Fibroblast of skin of scalp (primary cell): ENCODE data around the gene DUSP1. TPM values are rescaled to one million over a fixed set of nuclear protein-coding genes. Genes with fewer than 3 reads are reported as not detected.
"Not testable (repeated sequence)": the region's sequence is repeated elsewhere in the genome, so short reads cannot be mapped to it uniquely, and the experiment has no call there.

Source experiments
- DNase-seq: peaks from one replicate; pipeline ENCODE4 v3.0.0-alpha.2; 2013
- polyA plus RNA-seq, 2 experiments: library from polyadenylated mRNA; unstranded; fragments of 120-200 nt; gene quantifications; one replicate each; pipeline ENCODE4 v1.2.1, GENCODE V29; 2013; ENCODE audit not compliant: insufficient read length in 2 of 2

DUSP1 gene, protein sequence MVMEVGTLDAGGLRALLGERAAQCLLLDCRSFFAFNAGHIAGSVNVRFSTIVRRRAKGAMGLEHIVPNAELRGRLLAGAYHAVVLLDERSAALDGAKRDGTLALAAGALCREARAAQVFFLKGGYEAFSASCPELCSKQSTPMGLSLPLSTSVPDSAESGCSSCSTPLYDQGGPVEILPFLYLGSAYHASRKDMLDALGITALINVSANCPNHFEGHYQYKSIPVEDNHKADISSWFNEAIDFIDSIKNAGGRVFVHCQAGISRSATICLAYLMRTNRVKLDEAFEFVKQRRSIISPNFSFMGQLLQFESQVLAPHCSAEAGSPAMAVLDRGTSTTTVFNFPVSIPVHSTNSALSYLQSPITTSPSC
- polyA plus RNA-seq (2013, experiment 1 of 2; ENCODE audit: insufficient read length) = 121 TPM
- 120 TPM for polyA plus RNA-seq (2013, experiment 2 of 2; ENCODE audit: insufficient read length)

DNA sequence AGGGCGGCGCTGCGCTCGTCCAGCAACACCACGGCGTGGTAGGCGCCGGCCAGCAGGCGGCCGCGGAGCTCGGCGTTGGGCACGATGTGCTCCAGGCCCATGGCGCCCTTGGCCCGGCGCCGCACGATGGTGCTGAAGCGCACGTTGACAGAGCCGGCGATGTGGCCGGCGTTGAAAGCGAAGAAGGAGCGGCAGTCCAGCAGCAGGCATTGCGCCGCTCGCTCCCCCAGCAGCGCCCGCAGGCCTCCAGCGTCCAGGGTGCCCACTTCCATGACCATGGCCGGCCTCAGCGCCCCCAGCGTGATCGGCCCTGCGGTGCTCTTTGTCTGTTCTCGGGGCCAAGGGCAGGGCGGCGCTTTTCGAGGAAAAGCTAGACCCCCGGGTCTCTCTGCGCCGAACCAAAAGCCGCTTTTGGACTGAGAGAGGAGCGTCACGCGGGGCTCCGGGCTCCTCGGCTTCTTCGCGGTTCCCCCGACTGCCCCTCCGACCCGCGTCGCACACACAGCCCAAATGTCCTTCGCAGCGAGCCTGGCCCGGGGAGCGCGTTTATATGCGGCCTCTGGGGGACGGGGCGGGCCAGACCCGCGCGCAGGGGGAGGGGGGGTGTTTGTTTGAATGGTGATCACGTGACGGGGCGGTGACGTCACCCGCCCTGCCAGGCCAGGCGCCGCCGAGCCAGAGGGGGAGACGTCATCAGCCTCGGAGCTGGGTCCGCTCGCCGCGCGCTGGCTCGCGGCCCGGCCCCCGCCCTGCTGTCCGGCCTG is at the start of gene DUSP1:
Gene DUSP1 (minus strand): TSS at position 521 of the 764 bp plus-strand sequence. CDS start 243 bp downstream, at position 278.
- DNase-seq = peak; percentile 99

DNA sequence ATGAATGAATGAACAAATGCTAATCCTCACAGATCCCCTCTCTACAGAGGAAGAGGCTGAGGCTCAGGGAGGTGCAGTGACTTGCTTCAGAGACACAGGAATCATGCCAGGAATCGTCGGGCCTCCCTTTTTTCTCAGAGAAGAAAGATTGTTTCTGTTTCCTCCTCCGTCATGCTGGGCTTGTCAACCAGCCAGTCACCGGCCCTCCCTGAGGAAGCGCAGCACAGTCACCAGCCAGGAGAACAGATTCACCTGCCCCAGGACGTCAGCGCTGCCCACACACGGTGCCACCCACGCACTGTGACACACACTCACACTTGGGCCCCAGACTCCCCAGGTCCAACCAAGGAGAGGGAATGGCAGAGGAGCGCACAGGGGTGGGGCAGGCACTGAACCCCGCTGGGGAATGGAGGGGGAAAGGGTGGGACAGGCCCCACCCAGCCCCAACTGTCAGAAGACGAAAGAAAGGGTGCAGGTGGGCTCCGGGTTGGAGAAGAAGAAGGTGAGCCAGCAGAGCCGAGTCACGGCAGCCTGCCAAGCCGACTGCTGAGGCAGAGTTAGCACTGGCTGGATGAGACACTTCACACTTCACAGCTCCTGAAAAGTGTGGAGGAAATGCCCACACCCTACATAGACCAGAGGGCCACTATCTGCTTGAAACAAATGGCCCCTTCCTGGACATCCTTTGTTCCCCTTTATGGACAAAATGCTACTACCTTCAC is 49.2 kb upstream of the DUSP1 start:
- no peak for DNase-seq

DNA sequence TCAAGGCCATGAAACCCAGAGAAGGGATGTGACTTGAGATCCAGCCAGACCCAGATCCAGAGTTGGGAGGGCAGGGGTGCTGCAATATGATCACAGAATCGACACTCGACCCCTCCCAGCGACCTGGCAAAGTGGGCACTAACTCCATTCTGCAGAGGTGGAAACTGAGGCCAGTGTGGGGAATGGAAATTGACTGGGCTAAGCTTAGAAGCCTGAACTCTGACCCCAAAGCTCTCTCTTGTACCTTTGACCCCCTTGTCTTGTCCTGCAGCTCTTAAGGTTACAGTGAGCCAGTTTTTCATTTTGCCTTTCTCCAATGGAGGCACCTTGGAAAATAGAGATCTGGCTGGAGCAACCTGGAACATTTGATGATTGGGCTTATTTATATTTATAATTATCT is 48.6 kb upstream of the DUSP1 start:
- DNase-seq = no peak

DNA sequence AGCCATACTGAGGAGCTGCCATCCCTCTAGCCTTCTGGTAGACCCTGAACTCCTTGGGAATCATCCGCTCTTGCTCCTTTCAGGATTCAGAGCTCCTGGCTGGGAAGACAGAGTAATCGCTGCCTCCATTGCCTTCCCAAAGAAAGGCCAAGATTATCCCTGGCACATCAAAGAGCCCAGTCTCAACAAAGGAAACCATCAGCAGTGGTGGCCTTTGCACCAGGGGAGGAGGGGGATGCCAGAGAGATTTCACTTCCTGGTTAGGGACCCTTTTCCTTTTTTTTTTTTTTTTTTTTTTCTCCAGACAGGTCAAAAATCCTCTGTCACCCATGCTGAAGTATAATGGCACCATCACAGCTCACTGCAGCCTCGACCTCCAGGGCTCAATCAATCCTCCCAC is 47.1 kb upstream of the DUSP1 start:
- no peak for DNase-seq

DNA sequence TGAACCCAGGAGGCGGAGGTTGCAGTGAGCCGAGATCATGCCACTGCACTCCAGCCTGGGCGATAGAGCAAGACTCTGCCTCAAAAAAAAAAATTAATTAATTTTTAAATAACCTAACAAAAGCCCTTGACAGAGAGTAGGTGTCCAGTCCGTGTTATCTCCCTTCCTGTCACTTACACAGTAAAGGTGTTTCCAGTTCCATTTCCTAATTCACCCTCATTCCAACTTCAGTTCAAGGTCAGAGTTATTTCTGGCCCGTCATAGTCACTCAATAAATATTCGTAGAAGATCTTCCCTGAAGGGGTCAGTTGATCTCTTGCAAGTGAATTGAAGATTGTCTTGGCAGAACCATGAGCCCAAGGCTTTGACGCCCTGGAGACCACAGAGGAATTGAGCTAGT is 46.7 kb upstream of the DUSP1 start:
- no peak for DNase-seq

DNA sequence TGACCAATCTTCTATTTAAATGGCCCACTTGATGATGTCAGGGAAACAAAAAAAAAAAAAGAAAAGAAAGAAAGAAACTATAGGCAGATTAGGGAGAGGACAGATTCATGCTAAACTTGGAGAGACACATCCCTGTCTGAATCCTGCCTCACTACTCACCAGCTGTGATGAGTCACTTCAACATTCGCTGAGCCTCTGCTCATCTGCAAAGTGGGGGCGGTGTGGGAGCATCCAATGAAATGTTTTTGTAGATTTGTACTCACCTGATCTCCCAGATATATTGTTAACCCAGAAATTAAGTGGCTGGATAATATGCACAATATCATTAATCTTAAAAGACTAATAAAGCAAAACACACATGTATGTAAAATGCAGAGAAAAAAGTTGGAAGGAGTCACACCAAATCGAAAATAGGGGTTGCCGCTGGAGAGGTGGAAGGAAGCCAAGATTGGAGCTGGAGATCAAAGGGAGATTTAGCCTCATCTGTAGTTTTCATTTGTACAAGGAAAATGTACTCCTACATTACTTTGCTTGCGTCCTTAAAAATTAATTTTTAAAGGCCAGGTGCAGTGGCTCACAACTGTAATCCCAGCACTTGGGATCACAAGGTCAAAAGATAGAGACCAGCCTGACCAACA is 46.0 kb upstream of the DUSP1 start:
- peak; percentile 84 for DNase-seq

DNA sequence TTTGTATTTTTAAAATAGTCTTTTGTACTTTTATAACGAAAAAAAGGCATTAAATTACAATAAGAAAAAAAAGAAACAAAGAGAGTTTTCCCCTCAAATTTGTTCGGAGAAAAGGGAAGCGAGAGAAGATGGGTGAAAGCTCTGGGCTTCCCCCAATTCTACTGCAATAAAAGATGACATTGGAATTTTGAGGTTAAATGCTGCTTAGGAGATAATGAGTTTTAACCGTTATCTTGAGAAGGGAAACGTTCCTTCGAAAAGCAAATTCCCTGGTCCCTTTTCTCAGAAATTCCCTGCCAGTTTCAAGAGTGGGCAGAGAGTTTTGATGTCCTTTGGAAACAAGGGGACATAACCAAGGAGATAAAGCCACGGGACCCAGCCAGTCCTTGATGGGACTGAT is 44.6 kb upstream of the DUSP1 start:
- DNase-seq = no peak

DNA sequence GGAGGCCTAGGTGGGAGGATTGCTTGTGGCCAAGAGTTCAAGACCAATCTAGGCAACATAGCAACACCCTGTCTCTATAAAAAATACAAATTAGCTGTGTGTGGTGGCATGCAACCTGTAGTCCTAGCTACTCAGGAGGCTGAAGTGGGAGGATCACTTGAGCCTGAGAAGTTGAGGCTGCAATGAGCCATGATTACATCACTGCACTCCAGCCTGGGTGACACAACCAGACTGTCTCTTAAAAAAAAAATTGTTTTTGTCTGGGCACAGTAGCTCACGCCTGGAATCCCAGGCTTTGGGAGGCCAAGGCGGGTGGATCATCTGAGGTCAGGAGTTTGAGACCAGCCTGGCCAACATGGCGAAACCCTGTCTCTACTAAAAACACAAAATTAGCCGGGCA is 40.0 kb upstream of the DUSP1 start:
- not testable (repeated sequence) for DNase-seq

DNA sequence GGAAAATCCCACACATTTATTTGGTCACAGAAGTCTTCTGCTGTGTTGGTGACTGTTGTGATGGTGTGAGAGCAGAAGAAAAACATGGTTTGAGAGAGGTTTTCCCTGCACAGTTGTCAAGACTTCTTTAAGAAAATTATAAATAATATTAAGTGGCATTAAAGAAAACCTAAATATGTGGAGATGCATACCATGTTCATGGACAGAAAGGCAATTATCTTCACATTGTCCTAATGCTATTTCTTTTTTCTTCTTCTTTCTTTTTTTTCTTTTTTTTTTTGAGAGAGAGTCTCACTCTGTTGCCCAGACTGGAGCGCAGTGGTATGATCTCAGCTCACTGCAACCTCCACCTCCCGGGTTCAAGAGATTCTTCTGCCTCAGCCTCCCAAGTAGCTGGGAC is 38.8 kb upstream of the DUSP1 start:
- DNase-seq = no peak

DNA sequence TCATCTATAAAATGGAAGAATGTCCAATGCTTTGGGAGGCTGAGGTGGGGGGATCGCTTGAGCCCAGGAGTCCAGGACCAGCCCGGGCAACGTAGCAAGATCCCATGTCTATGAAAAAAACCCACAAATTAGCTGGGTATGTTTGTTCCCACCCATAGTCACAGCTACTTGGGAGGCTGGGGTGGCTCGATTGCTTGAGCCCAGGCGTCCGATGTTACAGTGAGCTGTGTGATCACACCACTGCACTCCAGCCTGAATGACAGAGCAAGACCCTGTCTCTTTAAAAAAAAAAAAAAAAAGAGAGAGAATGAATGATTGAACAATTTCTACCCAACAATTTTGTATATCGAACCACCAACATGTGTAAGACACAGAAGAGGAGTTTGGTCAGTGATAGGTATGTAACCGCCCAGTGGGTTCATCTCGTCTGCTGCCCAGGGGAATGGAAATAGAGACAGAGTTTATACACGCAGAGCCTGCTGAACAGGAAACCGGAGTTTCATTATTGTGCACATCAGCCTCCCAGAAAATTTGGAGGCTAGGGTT is 36.8 kb upstream of the DUSP1 start:
- no peak for DNase-seq

DNA sequence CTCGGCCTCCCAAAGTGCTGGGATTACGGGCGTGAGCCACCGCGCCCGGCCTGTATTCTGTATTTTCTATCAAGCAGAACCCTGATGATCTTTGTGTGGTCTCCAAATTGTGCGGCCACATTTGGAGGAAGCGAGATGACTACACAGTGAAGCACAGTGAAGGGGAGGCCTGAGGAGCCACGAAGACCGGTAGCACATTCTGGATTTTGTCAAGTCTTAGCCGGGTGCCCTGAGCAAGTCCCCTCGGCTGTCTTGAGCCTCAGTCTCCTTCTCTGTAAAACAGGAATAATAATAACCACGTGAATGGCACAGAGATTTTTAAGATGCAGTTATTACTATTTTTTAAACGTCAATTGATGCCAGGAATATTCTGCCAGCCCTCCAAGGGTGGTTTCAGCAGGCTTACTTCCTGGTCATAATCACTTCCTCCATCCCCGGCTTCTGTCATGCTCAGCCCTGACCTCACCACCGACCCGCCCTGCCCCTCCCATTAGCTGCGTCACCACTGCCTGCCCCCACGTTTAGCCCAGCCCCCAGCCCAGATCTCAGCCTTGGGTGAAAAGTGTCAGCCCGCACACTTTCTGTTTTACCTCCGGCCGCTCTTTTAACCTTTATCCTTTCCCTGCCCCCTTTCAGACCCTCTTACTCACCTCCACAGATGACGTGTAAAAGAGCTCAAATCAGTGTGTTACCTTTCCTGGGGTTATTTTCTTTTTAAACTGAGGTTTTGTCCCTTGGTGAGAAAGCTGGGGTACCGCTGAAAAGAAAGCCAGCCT is 36.1 kb upstream of the DUSP1 start:
- peak; percentile 83 for DNase-seq

DNA sequence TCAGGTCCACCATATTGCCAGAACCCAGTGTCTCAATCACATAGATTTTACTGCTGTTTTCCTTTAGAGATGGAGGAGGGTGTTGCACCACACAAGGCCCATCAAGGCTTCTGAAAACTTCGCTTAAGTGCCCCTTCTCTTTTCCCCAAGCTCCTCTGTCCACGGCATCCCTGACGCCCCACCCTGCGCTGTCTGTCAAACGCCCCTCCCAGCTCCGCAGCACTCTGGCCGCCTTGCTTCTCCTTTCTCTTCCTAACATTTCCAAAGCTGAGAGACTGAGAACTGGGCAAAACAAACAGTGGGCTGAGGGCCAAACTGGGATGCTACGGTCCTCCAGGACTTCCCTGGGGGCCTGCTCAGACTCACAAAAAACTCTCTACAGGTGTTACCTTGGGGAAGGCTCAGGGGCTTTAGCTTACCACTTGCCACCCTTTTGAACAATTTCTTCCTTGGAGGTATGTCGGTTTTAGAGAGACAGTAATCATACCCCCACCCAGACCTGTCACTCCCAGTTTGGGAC is 34.8 kb upstream of the DUSP1 start:
- DNase-seq = no peak

DNA sequence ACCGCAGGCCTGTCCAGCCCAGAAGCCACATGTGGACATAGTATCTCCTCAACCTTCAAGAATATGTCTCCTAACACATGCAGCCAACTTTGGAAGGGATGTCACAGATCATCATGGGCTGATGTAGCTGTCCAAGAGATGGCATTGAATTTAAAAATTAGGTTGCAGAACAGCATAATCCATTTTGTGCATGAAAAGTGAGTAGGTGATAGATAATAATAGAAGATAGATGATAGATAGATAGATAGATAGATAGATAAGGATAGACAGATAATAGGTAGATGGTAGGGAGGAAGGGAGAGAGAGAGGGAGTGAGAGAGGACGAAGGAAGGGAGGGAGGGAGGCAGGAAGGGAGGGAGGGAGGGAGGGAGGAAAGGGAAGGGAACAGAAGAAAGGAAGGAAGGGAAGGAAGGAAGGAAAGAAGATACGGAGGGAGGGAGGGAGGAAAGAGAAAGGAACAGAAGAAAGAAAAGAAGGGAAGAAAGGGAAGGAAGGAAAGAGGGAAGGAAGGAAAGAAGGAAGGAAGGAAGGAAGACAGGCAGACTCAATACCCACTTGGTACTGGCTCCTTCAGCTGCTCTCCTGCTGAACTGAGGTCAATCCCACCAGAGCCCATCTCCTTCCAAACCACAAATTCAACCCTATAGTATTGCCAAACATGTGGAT is 34.2 kb upstream of the DUSP1 start:
- no peak for DNase-seq

DNA sequence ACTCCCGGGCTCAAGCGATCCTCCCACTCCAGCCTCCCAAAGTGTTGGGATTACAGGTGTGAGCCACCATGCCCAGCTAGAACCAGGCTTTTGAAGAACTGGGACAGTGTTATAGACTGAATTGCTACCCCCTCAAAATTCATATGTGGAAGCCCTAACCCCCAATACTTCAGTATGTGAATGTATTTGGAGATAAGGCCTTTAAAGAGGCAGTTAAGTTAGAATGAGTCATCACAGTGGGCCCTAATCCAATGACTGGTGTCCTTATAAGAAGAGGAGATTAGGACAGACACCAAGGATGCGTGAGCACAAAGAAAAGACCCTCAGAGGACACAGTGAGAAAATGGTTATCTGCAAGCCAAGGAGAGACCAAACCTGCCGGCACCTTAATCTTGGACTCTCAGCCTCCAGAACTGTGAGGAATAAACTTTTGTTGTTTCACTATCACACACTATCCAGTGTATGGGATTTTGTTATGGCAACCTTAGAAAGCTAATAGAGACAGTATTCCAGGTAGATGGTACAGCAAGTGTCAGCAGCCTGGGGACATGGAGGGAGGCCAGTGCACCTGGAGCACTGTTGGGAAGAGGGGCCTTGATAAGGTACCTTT is 31.7 kb upstream of the DUSP1 start:
- DNase-seq = peak; percentile 60

DNA sequence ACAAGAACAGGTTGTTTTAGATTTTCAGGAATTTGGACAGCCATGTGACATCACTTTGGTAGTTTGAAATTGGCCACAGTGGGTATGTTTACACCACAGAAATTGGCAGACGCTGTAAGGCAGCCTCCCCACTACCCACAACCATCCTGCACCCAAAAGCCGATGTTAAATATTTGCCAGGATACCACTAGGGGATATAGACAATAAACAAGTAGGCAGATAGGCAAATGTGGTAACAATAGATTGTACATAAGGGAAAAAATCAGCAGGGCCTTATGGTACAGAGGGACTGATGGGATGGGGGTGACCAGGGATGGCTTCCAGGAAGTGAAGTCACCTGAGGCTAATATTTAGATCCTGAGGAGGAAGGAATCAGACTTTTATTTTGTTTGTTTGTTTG is 31.1 kb upstream of the DUSP1 start:
- DNase-seq = no peak

DNA sequence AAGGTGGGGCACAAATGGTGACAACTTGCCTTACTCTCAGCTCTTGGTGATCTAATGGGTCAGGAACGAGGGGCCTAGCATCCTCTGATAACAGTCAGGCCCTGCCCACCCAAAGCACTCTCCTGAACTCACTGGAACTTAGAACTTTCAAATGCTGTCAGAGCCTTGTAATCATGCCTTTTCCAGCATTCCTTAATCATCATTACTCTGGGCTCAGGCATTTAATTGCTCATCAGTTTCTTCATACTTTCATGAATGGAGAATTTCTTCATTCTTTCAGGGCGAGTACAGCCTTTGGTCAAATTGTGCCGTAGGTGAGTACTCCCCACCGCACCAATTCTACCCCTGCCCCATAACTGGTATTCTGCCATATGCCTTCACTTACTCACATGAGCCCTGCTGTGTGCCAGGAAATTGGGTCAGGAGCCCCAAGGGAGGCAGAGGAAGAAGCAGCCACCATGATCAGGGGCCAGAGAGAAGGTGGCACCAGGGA is 30.2 kb upstream of the DUSP1 start:
- DNase-seq = peak; percentile 96

DNA sequence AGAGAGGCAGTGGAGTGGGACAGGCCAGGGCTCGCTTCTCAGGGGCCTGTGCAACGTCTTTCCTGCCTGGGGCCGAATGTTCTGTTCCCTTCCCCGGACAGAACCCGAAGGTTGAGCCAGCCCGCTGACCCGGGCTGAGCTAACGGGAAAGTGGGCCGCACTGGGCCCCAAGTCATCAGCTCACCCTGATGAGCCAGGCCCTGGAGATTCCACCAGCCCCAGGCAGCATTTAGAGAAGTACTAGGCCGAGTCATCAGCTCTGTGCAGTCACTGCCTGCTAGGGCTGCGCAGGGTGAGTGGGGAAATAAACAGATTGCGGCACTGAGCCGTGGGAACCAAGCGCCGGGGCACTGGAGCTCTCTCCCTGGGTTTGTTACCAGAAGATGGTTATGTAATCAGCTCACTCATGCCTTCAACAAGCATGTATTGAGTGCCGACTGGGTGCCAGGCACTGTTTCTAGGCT is 29.1 kb upstream of the DUSP1 start:
- peak; percentile 86 for DNase-seq

DNA sequence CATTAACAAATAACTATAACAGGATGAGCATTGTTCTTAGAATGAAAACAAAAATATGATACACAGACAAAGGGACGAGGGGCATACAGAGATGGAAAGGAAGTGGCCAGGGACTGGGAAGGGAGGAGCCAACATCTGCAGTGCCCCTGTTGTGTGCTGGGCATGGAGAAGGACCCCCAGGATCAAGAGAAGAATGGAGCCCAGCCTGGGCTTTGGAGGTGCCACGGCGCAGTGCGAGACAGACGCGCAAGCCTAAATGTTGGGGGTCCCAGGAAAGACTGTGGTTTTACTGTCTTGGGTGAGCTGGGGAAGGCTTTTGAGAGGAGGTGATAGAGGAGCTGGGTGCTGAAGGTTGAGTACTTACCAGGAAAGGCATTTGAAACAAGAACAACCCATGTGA is 28.4 kb upstream of the DUSP1 start:
- no peak for DNase-seq

DNA sequence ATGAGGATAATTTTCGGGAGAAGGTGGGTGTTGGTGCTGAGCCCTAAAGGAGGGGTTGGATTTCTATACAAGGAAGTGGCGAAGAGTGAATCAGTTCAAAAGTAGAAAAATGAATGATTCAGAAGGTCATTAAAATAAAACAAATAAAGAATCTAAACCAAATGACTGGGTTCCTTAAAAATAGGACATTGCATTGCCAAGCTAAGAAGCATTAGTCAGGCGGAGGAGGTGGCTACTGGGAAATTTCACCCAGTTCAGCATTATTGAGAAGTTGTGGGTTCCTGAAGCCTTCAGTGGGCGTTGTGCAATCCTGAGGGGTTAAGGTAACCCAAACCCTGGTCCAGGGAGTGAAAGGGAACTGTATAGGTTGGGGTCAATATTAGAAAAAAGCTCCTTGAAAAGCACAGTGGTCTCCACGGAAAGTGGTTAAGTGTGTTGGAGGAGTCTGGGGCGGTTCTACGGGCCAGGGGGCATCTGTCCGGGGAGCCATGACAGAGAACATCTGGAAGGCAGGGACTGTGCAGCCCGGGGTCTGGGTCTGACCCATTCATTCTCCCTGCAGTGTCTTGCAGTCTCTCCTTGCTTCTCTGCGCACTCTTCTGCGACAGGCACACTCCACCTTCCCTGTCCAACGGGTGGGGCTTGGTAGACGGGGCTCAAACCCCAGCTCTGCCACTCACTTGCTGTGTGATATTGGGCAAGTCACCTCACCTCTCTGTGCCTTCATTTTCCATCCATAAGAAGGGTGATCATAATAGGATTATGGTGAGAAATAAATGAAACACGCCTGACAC is 27.6 kb upstream of the DUSP1 start:
- peak; percentile 92 for DNase-seq
